Breast epithelium (tissue), 3 donors: ENCODE results near the gene KLHDC8A.

Experiments
- POLR2A ChIP-seq: fragments of 450-650 bp; IDR thresholded peaks from one replicate; pipeline ENCODE4 v1.6.1; 2016; ENCODE audit warnings: antibody characterized with exemption, mild to moderate bottlenecking, moderate library complexity
- POLR2AphosphoS5 ChIP-seq, 3 donors: sonication (generic); formaldehyde crosslinking; IDR thresholded peaks; one replicate each; pipeline ENCODE4 v1.6.1; 2017; ENCODE audit warnings: antibody characterized with exemption in 3 of 3
- TF ChIP-seq, protein P1 (sequence below), 3 donors: fragments of 450-650 bp; IDR thresholded peaks; one replicate each; pipeline ENCODE4 v1.5.1; 2016 to 2017; ENCODE audit warnings: antibody characterized with exemption in 3 of 3, mild to moderate bottlenecking in 3 of 3, moderate library complexity in 3 of 3

DNA sequence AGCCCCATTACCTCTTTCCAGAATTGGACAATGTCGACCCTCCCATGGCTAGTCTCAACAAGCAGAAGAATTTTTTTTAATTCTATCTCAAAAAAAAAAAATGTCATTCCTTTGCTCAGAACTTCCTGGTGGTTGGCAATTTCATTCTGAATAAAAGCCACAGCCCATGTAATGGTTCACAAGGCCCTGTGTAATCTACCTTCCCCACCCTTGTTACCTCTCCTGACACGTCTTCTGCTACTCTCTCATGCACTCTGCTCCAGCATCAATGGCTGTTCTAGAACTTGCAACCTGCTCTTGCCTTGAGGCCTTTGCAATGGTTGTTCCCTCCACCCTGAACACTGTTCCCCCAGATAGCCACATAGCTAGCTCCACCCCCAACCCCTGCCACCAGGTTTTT, 60.6 kb downstream of the KLHDC8A start:
- TF ChIP-seq, protein P1, sequence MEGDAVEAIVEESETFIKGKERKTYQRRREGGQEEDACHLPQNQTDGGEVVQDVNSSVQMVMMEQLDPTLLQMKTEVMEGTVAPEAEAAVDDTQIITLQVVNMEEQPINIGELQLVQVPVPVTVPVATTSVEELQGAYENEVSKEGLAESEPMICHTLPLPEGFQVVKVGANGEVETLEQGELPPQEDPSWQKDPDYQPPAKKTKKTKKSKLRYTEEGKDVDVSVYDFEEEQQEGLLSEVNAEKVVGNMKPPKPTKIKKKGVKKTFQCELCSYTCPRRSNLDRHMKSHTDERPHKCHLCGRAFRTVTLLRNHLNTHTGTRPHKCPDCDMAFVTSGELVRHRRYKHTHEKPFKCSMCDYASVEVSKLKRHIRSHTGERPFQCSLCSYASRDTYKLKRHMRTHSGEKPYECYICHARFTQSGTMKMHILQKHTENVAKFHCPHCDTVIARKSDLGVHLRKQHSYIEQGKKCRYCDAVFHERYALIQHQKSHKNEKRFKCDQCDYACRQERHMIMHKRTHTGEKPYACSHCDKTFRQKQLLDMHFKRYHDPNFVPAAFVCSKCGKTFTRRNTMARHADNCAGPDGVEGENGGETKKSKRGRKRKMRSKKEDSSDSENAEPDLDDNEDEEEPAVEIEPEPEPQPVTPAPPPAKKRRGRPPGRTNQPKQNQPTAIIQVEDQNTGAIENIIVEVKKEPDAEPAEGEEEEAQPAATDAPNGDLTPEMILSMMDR (IDR thresholded peaks at IDR 0.05): no peak
- TF ChIP-seq POLR2A (no peak), POLR2AphosphoS5 (IDR thresholded peaks at IDR 0.05) (no peak)
